Liver (tissue), 9 donors: ENCODE measurements around the gene MESP1. TPM values are rescaled to one million over a fixed set of nuclear protein-coding genes. Genes with fewer than 3 reads are reported as not detected.

Experiments used
- DNase-seq: peaks from one replicate; pipeline ENCODE4 v3.0.0-alpha.2; 2017; ENCODE audit warnings: low spot score
- H3K27ac ChIP-seq, 2 donors: one replicate each; pipeline ENCODE4 v1.7.0; 2013; ENCODE audit warnings: inconsistent platforms in 2 of 2, low read length in 2 of 2, control low read depth in 1 of 2, low read depth in 1 of 2, mild to moderate bottlenecking in 1 of 2
- H3K27me3 ChIP-seq, 4 donors: one replicate each; pipeline versions ENCODE4 v1.6.1 to v1.7.0; 2013; ENCODE audit warnings: low read length in 3 of 4, inconsistent platforms in 1 of 4, mild to moderate bottlenecking in 1 of 4, moderate library complexity in 1 of 4; ENCODE audit not compliant: control insufficient read depth in 4 of 4, insufficient read depth in 4 of 4
- H3K36me3 ChIP-seq, 4 donors: one replicate each; pipeline versions ENCODE4 v1.6.1 to v1.7.0; 2013; ENCODE audit warnings: low read length in 3 of 4, mild to moderate bottlenecking in 3 of 4, low read depth in 1 of 4, moderate library complexity in 1 of 4; ENCODE audit not compliant: control insufficient read depth in 4 of 4, insufficient read depth in 3 of 4
- H3K4me1 ChIP-seq, 4 donors: one replicate each; pipeline versions ENCODE4 v1.6.1 to v1.7.0; 2013; ENCODE audit warnings: low read length in 3 of 4, mild to moderate bottlenecking in 3 of 4, moderate library complexity in 1 of 4; ENCODE audit not compliant: control insufficient read depth in 4 of 4, insufficient read depth in 4 of 4
- H3K4me3 ChIP-seq, 3 donors: one replicate each; pipeline versions ENCODE4 v1.6.1 to v1.7.0; 2013; ENCODE audit warnings: low read length in 3 of 3, control low read depth in 1 of 3, low read depth in 1 of 3, mild to moderate bottlenecking in 1 of 3
- H3K9ac ChIP-seq, 2 donors: one replicate each; pipeline ENCODE4 v1.7.0; 2013; ENCODE audit warnings: low read length in 2 of 2, mild to moderate bottlenecking in 2 of 2, moderate library complexity in 2 of 2, control low read depth in 1 of 2, low read depth in 1 of 2
- H3K9me3 ChIP-seq, 4 donors: one replicate each; pipeline versions ENCODE4 v1.6.1 to v1.7.0; 2013; ENCODE audit warnings: low read length in 3 of 4; ENCODE audit not compliant: control insufficient read depth in 4 of 4
- ATF3 ChIP-seq: IDR thresholded peaks from 2 replicates; pipeline ENCODE4 v1.6.1; 2016; ENCODE audit warnings: antibody characterized with exemption
- CTCF ChIP-seq: fragments of 150-350 bp; IDR thresholded peaks from 2 replicates; pipeline ENCODE4 v1.5.1; 2017; ENCODE audit warnings: improper control_type of control experiment, low read depth, low read length; ENCODE audit not compliant: missing input control
- EGR1 ChIP-seq, 2 donors: IDR thresholded peaks; 2 replicates each; pipeline ENCODE4 v1.6.1; 2016 to 2018; ENCODE audit warnings: antibody characterized with exemption in 2 of 2, low read depth in 2 of 2
- FOXA1 ChIP-seq: IDR thresholded peaks from 2 replicates; pipeline ENCODE4 v1.6.1; 2016; ENCODE audit warnings: antibody characterized with exemption
- FOXA2 ChIP-seq: IDR thresholded peaks from 2 replicates; pipeline ENCODE4 v1.6.1; 2016; ENCODE audit warnings: antibody characterized with exemption
- GABPA ChIP-seq, 2 donors: IDR thresholded peaks in 1 of 2; conservative IDR thresholded peaks in 1 of 2; 2 replicates each; pipeline ENCODE4 v1.6.1; 2016; ENCODE audit warnings: antibody characterized with exemption in 2 of 2, mild to moderate bottlenecking in 1 of 2, moderate library complexity in 1 of 2
- HNF4A ChIP-seq, 2 donors: conservative IDR thresholded peaks; 2 replicates each; pipeline ENCODE4 v1.6.1; 2016; ENCODE audit warnings: antibody characterized with exemption in 2 of 2, mild to moderate bottlenecking in 2 of 2
- HNF4G ChIP-seq: IDR thresholded peaks from 2 replicates; pipeline ENCODE4 v1.6.1; 2016; ENCODE audit warnings: antibody characterized with exemption
- JUND ChIP-seq, 2 donors: IDR thresholded peaks; 2 replicates each; pipeline ENCODE4 v1.6.1; 2016; ENCODE audit warnings: antibody characterized with exemption in 2 of 2
- MAX ChIP-seq: IDR thresholded peaks from 2 replicates; pipeline ENCODE4 v1.6.1; 2016; ENCODE audit warnings: antibody characterized with exemption
- NR2F2 ChIP-seq: IDR thresholded peaks from 2 replicates; pipeline ENCODE4 v1.6.1; 2016; ENCODE audit warnings: antibody characterized with exemption
- RAD21 ChIP-seq, 2 donors: IDR thresholded peaks; 2 replicates each; pipeline ENCODE4 v1.6.1; 2016; ENCODE audit warnings: antibody characterized with exemption in 2 of 2, mild to moderate bottlenecking in 2 of 2
- REST ChIP-seq: IDR thresholded peaks from 2 replicates; pipeline ENCODE4 v1.6.1; 2016; ENCODE audit warnings: antibody characterized with exemption, mild to moderate bottlenecking
- RXRA ChIP-seq, 2 donors: IDR thresholded peaks; 2 replicates each; pipeline ENCODE4 v1.6.1; 2017 to 2018; ENCODE audit warnings: antibody characterized with exemption in 2 of 2, mild to moderate bottlenecking in 1 of 2
- SP1 ChIP-seq: IDR thresholded peaks from 2 replicates; pipeline ENCODE4 v1.6.1; 2018; ENCODE audit warnings: antibody characterized with exemption, mild to moderate bottlenecking
- TAF1 ChIP-seq: conservative IDR thresholded peaks from 2 replicates; pipeline ENCODE4 v1.6.1; 2016; ENCODE audit warnings: antibody characterized with exemption, mild to moderate bottlenecking
- YY1 ChIP-seq: IDR thresholded peaks from 2 replicates; pipeline ENCODE4 v1.6.1; 2016; ENCODE audit warnings: antibody characterized with exemption, mild to moderate bottlenecking
- ZBTB33 ChIP-seq: IDR thresholded peaks from 2 replicates; pipeline ENCODE4 v1.6.1; 2016; ENCODE audit warnings: antibody characterized with exemption
- WGBS: extraction: QIAGEN DNeasy Blood & Tissue Kit; methylation state at CpG from one replicate; pipeline ENCODE4 v1.1.7; 2013; 5-methylcytosine and 5-hydroxymethylcytosine counted together
- polyA plus RNA-seq, 2 donors: library from polyadenylated mRNA; stranded (reverse) in 1 of 2; unstranded in 1 of 2; fragments of 200-250 nt in 1 of 2; fragments of >200 nt in 1 of 2; fragmentation: Nextera tagmentation in 1 of 2; extraction: Ambion mirVana in 1 of 2; gene quantifications; one replicate each; pipeline versions ENCODE4 v1.2.1 to v1.2.3, GENCODE V29; 2013 to 2015
- total RNA-seq, 2 donors: library from RNA; depleted of rRNA; stranded (reverse); fragments of >200 nt; gene quantifications; one replicate each; pipeline ENCODE4 v1.2.3, GENCODE V29; 2014
- donor health status: healthy.
- donor health status: healthy.
- donor health status: healthy.
- donor health status: healthy.
- donor health status: healthy.

The MESP1 gene
- total and polyA plus RNA-seq, 4 donors, result 0.14 to 1.8 (median 0.84) TPM

- no peak for DNase-seq
- no peaks in the 10 kb centered on the region for H3K9me3 ChIP-seq
Measured at GRCh38 chr15:89732451-89733172, 18.4 kb downstream of the MESP1 start.

More at GRCh38 chr15:89732451-89733172, 18.4 kb downstream of the MESP1 start:
- Histone ChIP-seq H3K27me3 (no peaks in the 10 kb centered on the region), H3K27ac (no peak overlapping the region), H3K4me3 (no peak overlapping the region), H3K36me3 (no peaks in the 10 kb centered on the region), H3K4me1 (no peaks in the 10 kb centered on the region), H3K9ac (no peak overlapping the region)
- 75% methylated on average over 8 of the region's 8 CpGs for WGBS
- no peak for TF ChIP-seq FOXA2
- TF ChIP-seq SP1, result no peak
- TF ChIP-seq FOXA1, result no peak
- TF ChIP-seq JUND (IDR thresholded peaks at IDR 0.05), result no peak
- TF ChIP-seq EGR1 (IDR thresholded peaks at IDR 0.05; ENCODE audit: low read depth in 2 of 2), result no peak
- TF ChIP-seq RAD21 (IDR thresholded peaks at IDR 0.05), result no peak
- no peak for TF ChIP-seq CTCF
- no peak for TF ChIP-seq ZBTB33
- TF ChIP-seq ATF3, result no peak
- TF ChIP-seq RXRA (IDR thresholded peaks at IDR 0.05), result no peak
- TF ChIP-seq NR2F2, result no peak
- TF ChIP-seq REST, result no peak
- no peak for TF ChIP-seq YY1
- no peak for TF ChIP-seq HNF4A (conservative IDR thresholded peaks at IDR 0.05)
- no peak for TF ChIP-seq MAX
- no peak for TF ChIP-seq HNF4G
- TF ChIP-seq GABPA (IDR thresholded peaks at IDR 0.05 in 1 of 2, conservative IDR thresholded peaks at IDR 0.05 in 1 of 2), result no peak
- no peak for TF ChIP-seq TAF1
